ENCODE results near the gene OR4X2. TPM values are rescaled to one million over a fixed set of nuclear protein-coding genes. Genes with fewer than 3 reads are reported as not detected.

OR4X2 gene
- total RNA-seq, 2 experiments from 2014 or later: not detected

GRCh38 chr11:48263423-48263911 lies 18.6 kb downstream of the OR4X2 start, which contains the start of gene OR4X1:
Gene OR4X1, plus strand, starts transcription at chr11:48263861. Its CDS starts 0 bp downstream, at chr11:48263861.
- ATAC-seq (ENCODE audit: poor library complexity): no peak
- Mint-ChIP-seq H3K36me3 (ENCODE audit: low read depth) (no peaks in the 10 kb centered on the region), H3K27me3 (no peaks in the 10 kb centered on the region), H3K4me1 (ENCODE audit: low read depth) (no peaks in the 10 kb centered on the region), H3K9me3 (no peaks in the 10 kb centered on the region), H3K27ac (no peak within 1 kb of the TSS), H3K4me3 (no peak within 1 kb of the TSS)
- Histone ChIP-seq H3K4me3 (ENCODE audit: low read length) (no peak within 1 kb of the TSS), H3K4me1 (ENCODE audit: insufficient read depth, low read length) (no peaks in the 10 kb centered on the region), H3K36me3 (ENCODE audit: insufficient read depth, low read length) (no peaks in the 10 kb centered on the region), H3K9me3 (ENCODE audit: control insufficient read depth in 1 of 2, insufficient read depth in 1 of 2, low read length in 2 of 2) (no peaks in the 10 kb centered on the region), H3K27ac (ENCODE audit: low read depth in 1 of 2, low read length in 2 of 2) (no peak within 1 kb of the TSS), H3K27me3 (ENCODE audit: control insufficient read depth in 1 of 2, insufficient read depth in 2 of 2, low read length in 2 of 2) (no peaks in the 10 kb centered on the region)
- intact Hi-C loops (cut with DNase I, micrococcal nuclease): no loop called here
- ChIA-PET POLR2A (no interaction called here), CTCF (no interaction called here)
- TF ChIP-seq CTCF (IDR thresholded peaks at IDR 0.05): no peak
- DNase-seq: no peak

- Histone ChIP-seq H3K27me3 (ENCODE audit: control insufficient read depth in 1 of 2, insufficient read depth in 2 of 2, low read length in 2 of 2) (no peaks in the 10 kb centered on the region), H3K9me3 (ENCODE audit: control insufficient read depth in 1 of 2, insufficient read depth in 1 of 2, low read length in 2 of 2) (no peaks in the 10 kb centered on the region), H3K4me1 (ENCODE audit: insufficient read depth, low read length) (no peaks in the 10 kb centered on the region), H3K27ac (ENCODE audit: low read depth in 1 of 2, low read length in 2 of 2) (no peak overlapping the region), H3K4me3 (ENCODE audit: low read length) (no peak overlapping the region), H3K36me3 (ENCODE audit: insufficient read depth, low read length) (no peaks in the 10 kb centered on the region)
- DNase-seq (no peak), ATAC-seq (ENCODE audit: poor library complexity) (no peak)
- Mint-ChIP-seq H3K36me3 (ENCODE audit: low read depth) (no peaks in the 10 kb centered on the region), H3K4me1 (ENCODE audit: low read depth) (no peaks in the 10 kb centered on the region), H3K9me3 (no peaks in the 10 kb centered on the region), H3K27me3 (peaks cover 5% of the 10 kb centered on the region), H3K4me3 (no peak overlapping the region), H3K27ac (no peak overlapping the region)
- CTCF ChIA-PET: no interaction called here
- intact Hi-C loops (cut with DNase I, micrococcal nuclease): no loop called here
- POLR2A ChIA-PET: no interaction called here
- no peak for TF ChIP-seq CTCF (IDR thresholded peaks at IDR 0.05)
These were observed 25.7 kb downstream of the OR4X2 start for GRCh38 chr11:48270621-48271020.

GRCh38 chr11:48272606-48273005 lies 27.7 kb downstream of the OR4X2 start:
- Histone ChIP-seq H3K27me3 (ENCODE audit: control insufficient read depth in 1 of 2, insufficient read depth in 2 of 2, low read length in 2 of 2) (no peaks in the 10 kb centered on the region), H3K4me1 (ENCODE audit: insufficient read depth, low read length) (no peaks in the 10 kb centered on the region), H3K27ac (ENCODE audit: low read depth in 1 of 2, low read length in 2 of 2) (no peak overlapping the region), H3K36me3 (ENCODE audit: insufficient read depth, low read length) (no peaks in the 10 kb centered on the region), H3K4me3 (ENCODE audit: low read length) (no peak overlapping the region), H3K9me3 (ENCODE audit: control insufficient read depth in 1 of 2, insufficient read depth in 1 of 2, low read length in 2 of 2) (no peaks in the 10 kb centered on the region)
- intact Hi-C loops (cut with DNase I, micrococcal nuclease): no loop called here
- ChIA-PET CTCF (interaction anchor here (1.1 kb wide), 1 partner anchor 10 kb away, joined by 3 read pairs; no protein-coding TSS in a partner anchor), POLR2A (no interaction called here)
- Mint-ChIP-seq H3K9me3 (no peaks in the 10 kb centered on the region), H3K36me3 (ENCODE audit: low read depth) (no peaks in the 10 kb centered on the region), H3K27me3 (peaks cover 5% of the 10 kb centered on the region), H3K4me3 (no peak overlapping the region), H3K27ac (no peak overlapping the region), H3K4me1 (ENCODE audit: low read depth) (no peaks in the 10 kb centered on the region)
- ATAC-seq (ENCODE audit: poor library complexity) (no peak), DNase-seq (no peak)
- no peak for TF ChIP-seq CTCF (IDR thresholded peaks at IDR 0.05)

Other genes starting within 250 kb of the OR4X2 start
- not detected for gene OR4B1, start 28.3 kb upstream of the OR4X2 start, total RNA-seq
- not detected for gene OR4X1, start 18.8 kb downstream of the OR4X2 start, total RNA-seq
- gene OR4S1, start 61.1 kb downstream of the OR4X2 start, total RNA-seq: not detected
- gene OR4C3, start 79.8 kb downstream of the OR4X2 start, total RNA-seq: not detected
- not detected for gene OR4C5, start 121.4 kb downstream of the OR4X2 start, total RNA-seq
- gene OR4A47, start 243.7 kb downstream of the OR4X2 start, total RNA-seq: not detected